SU-DHL-6 (cell line): ENCODE measurements around the gene ITLN1.

Source experiments
- H2AFZ ChIP-seq: fragments of 200-600 bp; sonication (generic); 2 replicates; pipeline ENCODE4 v1.6.1; 2014; ENCODE audit warnings: low read depth, mild to moderate bottlenecking, moderate library complexity, mixed read lengths, antibody characterized with exemption, low read length; ENCODE audit not compliant: severe bottlenecking
- H3F3A ChIP-seq: fragments of 200-600 bp; shearing (Covaris generic); 2 replicates; pipeline ENCODE4 v1.6.0; 2016; ENCODE audit warnings: antibody characterized with exemption, mild to moderate bottlenecking; ENCODE audit not compliant: insufficient read depth
- H3K27ac ChIP-seq: fragments of 200-600 bp; sonication (generic); 2 replicates; pipeline ENCODE4 v1.5.1; 2016; ENCODE audit warnings: low read depth, mild to moderate bottlenecking, low read length, moderate library complexity, mixed read lengths
- H3K27me3 ChIP-seq: fragments of 200-600 bp; sonication (generic), shearing (Covaris generic); 2 replicates; pipeline ENCODE4 v1.6.0; 2014; ENCODE audit warnings: mild to moderate bottlenecking, low read length
- H3K36me3 ChIP-seq: fragments of 200-600 bp; sonication (generic); 2 replicates; pipeline ENCODE4 v1.6.1; 2014; ENCODE audit warnings: mild to moderate bottlenecking, low read length, mixed read lengths
- H3K4me2 ChIP-seq: fragments of 300-600, 200-600 bp; shearing (Covaris generic), sonication (generic); 2 replicates; pipeline ENCODE4 v1.6.0; 2014; ENCODE audit warnings: low read length, low read depth, mild to moderate bottlenecking; ENCODE audit not compliant: poor library complexity, severe bottlenecking
- H3K4me3 ChIP-seq: fragments of 200-600 bp; sonication (generic); 2 replicates; pipeline ENCODE4 v1.5.1; 2014; ENCODE audit warnings: antibody characterized with exemption, low read length, mild to moderate bottlenecking, mixed read lengths; ENCODE audit not compliant: insufficient read depth, poor library complexity, severe bottlenecking
- H3K79me2 ChIP-seq: fragments of 200-600 bp; sonication (generic); 2 replicates; pipeline ENCODE4 v1.6.1; 2014; ENCODE audit warnings: mild to moderate bottlenecking, low read length, moderate library complexity; ENCODE audit not compliant: insufficient read depth
- H3K9ac ChIP-seq: fragments of 200-600 bp; sonication (generic); 2 replicates; pipeline ENCODE4 v1.7.0; 2014; ENCODE audit warnings: mild to moderate bottlenecking, low read length
- H3K9me2 ChIP-seq: fragments of 200-600 bp; sonication (generic); replicated peaks from 2 replicates; pipeline ENCODE4 v1.6.1; 2014; ENCODE audit warnings: low read length; ENCODE audit not compliant: insufficient read depth
- H3K9me3 ChIP-seq: fragments of 200-600 bp; sonication (generic); 2 replicates; pipeline ENCODE4 v1.6.1; 2014; ENCODE audit warnings: low read length, mixed read lengths; ENCODE audit not compliant: insufficient read depth
- H4K20me1 ChIP-seq: fragments of 200-600 bp; sonication (generic); 2 replicates; pipeline ENCODE4 v1.6.1; 2014; ENCODE audit warnings: low read depth, mild to moderate bottlenecking, antibody characterized with exemption, low read length, moderate library complexity, mixed read lengths
- EZH2phosphoT487 ChIP-seq: fragments of 200-600 bp; sonication (generic), shearing (Covaris generic); conservative IDR thresholded peaks from 2 replicates; pipeline ENCODE4 v1.6.1; 2018; ENCODE audit warnings: mild to moderate bottlenecking, antibody characterized with exemption, low read length, moderate library complexity, mixed read lengths
- TF ChIP-seq, protein P1 (sequence below): fragments of 200-600 bp; sonication (generic); IDR thresholded peaks from one replicate; pipeline ENCODE4 v1.5.1; 2017; ENCODE audit warnings: antibody characterized with exemption, mild to moderate bottlenecking, low read length, moderate library complexity; ENCODE audit not compliant: insufficient read depth, poor library complexity, severe bottlenecking

Gene ITLN1

DNA sequence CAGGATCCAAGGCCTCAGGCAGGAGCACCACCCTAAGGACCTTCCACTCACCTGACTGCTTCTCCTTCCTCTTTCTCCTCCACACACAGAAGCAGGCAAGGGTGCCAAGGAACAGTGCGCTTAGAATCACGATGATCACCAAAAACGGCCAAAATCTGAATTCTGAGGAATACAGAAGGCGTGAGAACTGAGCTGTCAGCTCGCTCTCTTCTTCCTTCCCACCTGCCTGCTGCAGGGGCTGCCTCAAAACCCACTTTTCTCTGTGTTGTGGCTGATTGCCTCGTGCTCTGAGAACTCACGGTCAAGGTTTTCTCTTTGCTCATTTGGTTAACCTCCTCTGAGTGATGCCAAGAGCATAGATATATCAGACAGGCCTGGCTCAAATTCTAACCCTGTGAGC lies 46.1 kb downstream of the ITLN1 start:
- no peaks in the 10 kb centered on the region for H3K36me3 ChIP-seq
- TF ChIP-seq EZH2phosphoT487, result no peak
- TF ChIP-seq, protein P1, sequence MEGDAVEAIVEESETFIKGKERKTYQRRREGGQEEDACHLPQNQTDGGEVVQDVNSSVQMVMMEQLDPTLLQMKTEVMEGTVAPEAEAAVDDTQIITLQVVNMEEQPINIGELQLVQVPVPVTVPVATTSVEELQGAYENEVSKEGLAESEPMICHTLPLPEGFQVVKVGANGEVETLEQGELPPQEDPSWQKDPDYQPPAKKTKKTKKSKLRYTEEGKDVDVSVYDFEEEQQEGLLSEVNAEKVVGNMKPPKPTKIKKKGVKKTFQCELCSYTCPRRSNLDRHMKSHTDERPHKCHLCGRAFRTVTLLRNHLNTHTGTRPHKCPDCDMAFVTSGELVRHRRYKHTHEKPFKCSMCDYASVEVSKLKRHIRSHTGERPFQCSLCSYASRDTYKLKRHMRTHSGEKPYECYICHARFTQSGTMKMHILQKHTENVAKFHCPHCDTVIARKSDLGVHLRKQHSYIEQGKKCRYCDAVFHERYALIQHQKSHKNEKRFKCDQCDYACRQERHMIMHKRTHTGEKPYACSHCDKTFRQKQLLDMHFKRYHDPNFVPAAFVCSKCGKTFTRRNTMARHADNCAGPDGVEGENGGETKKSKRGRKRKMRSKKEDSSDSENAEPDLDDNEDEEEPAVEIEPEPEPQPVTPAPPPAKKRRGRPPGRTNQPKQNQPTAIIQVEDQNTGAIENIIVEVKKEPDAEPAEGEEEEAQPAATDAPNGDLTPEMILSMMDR, result no peak
- H3K9ac ChIP-seq, result no peak overlapping the region
- no peak overlapping the region for H2AFZ ChIP-seq
- no peaks in the 10 kb centered on the region; the same call in 1 of the 2 replicates for H3F3A ChIP-seq
- no peak overlapping the region for H3K4me2 ChIP-seq
- no peaks in the 10 kb centered on the region for H3K79me2 ChIP-seq
- no peaks in the 10 kb centered on the region for H3K27me3 ChIP-seq
- H3K4me3 ChIP-seq, result no peak overlapping the region
- H3K9me3 ChIP-seq, result no peaks in the 10 kb centered on the region
- H3K27ac ChIP-seq, result no peak overlapping the region
- H4K20me1 ChIP-seq, result no peaks in the 10 kb centered on the region
- no peaks in the 10 kb centered on the region for H3K9me2 ChIP-seq

DNA sequence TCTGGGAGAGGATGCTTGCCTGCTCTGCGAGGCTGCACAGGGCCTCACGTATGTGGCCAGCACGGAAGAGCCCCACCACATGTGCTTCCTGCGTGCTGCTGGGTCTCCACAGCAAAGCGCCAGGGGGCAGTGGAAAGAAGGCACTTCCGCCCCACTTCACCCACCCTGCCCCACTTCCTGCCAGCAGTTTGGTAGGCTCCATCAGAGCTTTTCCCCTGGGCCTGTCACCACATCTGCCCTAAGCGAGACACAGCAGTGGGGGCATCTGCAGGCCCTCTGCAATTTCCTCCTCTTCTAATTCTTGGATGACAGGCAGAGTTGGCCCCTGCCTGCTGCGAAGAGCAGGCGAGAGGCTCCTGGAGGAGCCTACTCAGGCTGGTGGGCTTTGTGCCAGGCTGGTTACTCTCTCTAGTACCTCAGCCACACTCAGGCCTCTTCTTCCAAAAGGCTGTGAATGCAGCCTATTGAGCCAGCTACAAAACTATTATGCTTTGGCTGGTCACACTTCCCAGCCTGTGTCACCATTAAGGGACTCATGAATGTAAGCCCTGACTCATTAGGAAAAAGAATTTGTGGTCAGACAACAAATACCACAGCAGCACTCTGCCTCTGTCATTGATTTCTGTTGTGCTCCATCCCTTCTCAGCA lies 47.3 kb downstream of the ITLN1 start:
- Histone ChIP-seq H3K9me2 (no peaks in the 10 kb centered on the region), H3K9me3 (no peaks in the 10 kb centered on the region), H2AFZ (peak overlapping the region; percentile 83), H3K27me3 (no peaks in the 10 kb centered on the region), H3K36me3 (no peaks in the 10 kb centered on the region), H3K79me2 (no peaks in the 10 kb centered on the region), H3K4me3 (no peak overlapping the region), H4K20me1 (no peaks in the 10 kb centered on the region), H3K4me2 (peak overlapping the region; percentile 32), H3K9ac (peak overlapping the region; percentile 35; the same call in 1 of the 2 replicates), H3F3A (no peaks in the 10 kb centered on the region; the same call in 1 of the 2 replicates), H3K27ac (0 out of 2 replicates have a peak overlapping the region, but pooled peaks have one; percentile 5)
- TF ChIP-seq, protein P1, result peak; percentile 34
- TF ChIP-seq EZH2phosphoT487, result no peak

GRCh38 chr1:160836981-160837557 lies 47.9 kb downstream of the ITLN1 start:
- Histone ChIP-seq H3K36me3 (no peaks in the 10 kb centered on the region), H3K9ac (0 out of 2 replicates have a peak overlapping the region, but pooled peaks have one; percentile 35), H3F3A (no peaks in the 10 kb centered on the region; the same call in 1 of the 2 replicates), H3K9me2 (no peaks in the 10 kb centered on the region), H3K4me3 (no peak overlapping the region), H2AFZ (peak overlapping the region; percentile 83), H3K4me2 (peak overlapping the region; percentile 32), H3K27ac (no peak overlapping the region), H3K27me3 (no peaks in the 10 kb centered on the region), H3K9me3 (no peaks in the 10 kb centered on the region), H4K20me1 (no peaks in the 10 kb centered on the region), H3K79me2 (no peaks in the 10 kb centered on the region)
- TF ChIP-seq, protein P1, result no peak
- TF ChIP-seq EZH2phosphoT487, result no peak
